HEK293 (cell line): Measurements from ENCODE around the gene B4GALT3.
"Not testable (repeated sequence)": the region's sequence is repeated elsewhere in the genome, so short reads cannot be mapped to it uniquely, and the experiment has no call there.

Source experiments
- CTCF ChIP-seq: fragments of 450-650 bp; formaldehyde crosslinking; IDR thresholded peaks from 2 replicates; pipeline ENCODE4 v1.5.1; 2016; ENCODE audit warnings: missing biosample characterization, missing genetic modification characterization
- OVOL3 ChIP-seq: fragments of 450-650 bp; formaldehyde crosslinking; IDR thresholded peaks from 2 replicates; pipeline ENCODE4 v1.5.1; 2016; ENCODE audit warnings: missing biosample characterization, missing genetic modification characterization
- PBX3 ChIP-seq: sonication (generic); formaldehyde crosslinking; IDR thresholded peaks from 2 replicates; pipeline ENCODE4 v1.8.1; 2022; ENCODE audit warnings: mild to moderate bottlenecking, moderate library complexity, missing genetic modification reagents
- ZBTB11 ChIP-seq: fragments of 450-650 bp; formaldehyde crosslinking; conservative IDR thresholded peaks from 2 replicates; pipeline ENCODE4 v1.5.1; 2016; ENCODE audit warnings: low read depth, missing biosample characterization, missing genetic modification characterization
- ZNF16 ChIP-seq: fragments of 450-650 bp; formaldehyde crosslinking; IDR thresholded peaks from 2 replicates; pipeline ENCODE4 v1.5.1; 2016; ENCODE audit warnings: low read depth, missing biosample characterization, missing genetic modification characterization
- ZNF274 ChIP-seq, 2 experiments: fragments of 200-500 bp in 1 of 2; fragments of 450-650 bp in 1 of 2; sonication (Bioruptor generic) in 1 of 2; formaldehyde crosslinking in 1 of 2; IDR thresholded peaks; 2 replicates each; pipeline versions ENCODE4 v1.5.1 to v1.6.1; 2014 to 2016; ENCODE audit warnings: borderline replicate concordance in 1 of 2, inconsistent platforms in 1 of 2, low read length in 1 of 2, missing biosample characterization in 1 of 2, missing genetic modification characterization in 1 of 2
- ZNF335 ChIP-seq: fragments of 450-650 bp; formaldehyde crosslinking; conservative IDR thresholded peaks from 2 replicates; pipeline ENCODE4 v1.5.1; 2016; ENCODE audit warnings: missing biosample characterization, missing genetic modification characterization
- ZNF362 ChIP-seq: fragments of 450-650 bp; formaldehyde crosslinking; IDR thresholded peaks from 2 replicates; pipeline ENCODE4 v1.5.1; 2016; ENCODE audit warnings: missing biosample characterization, missing genetic modification characterization
- TF ChIP-seq, protein P1 (sequence below): fragments of 450-650 bp; formaldehyde crosslinking; IDR thresholded peaks from 2 replicates; pipeline ENCODE4 v1.5.1; 2016; ENCODE audit warnings: missing biosample characterization, missing genetic modification characterization

DNA sequence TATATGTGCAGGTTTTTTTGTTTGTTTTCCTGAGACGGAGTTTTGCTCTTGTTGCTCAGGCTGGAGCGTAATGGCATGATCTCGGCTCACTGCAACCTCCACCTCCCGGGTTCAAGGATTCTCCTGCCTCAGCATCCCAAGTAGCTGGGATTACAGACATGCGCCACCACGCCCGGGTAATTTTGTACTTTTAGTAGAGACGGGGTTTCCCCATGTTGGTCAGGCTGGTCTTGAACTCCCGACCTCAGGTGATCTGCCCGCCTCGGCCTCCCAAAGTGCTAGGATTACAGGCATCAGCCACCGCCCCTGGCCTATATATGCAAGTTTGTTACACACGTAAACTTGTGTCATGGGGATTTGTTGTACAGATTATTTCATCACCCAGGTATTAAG, 47.4 kb upstream of the B4GALT3 start:
- TF ChIP-seq PBX3 (CRISPR knock-in tag); CTCF (tag by site-specific recombination); OVOL3 (tag by site-specific recombination); ZNF362 (tag by site-specific recombination); ZBTB11; ZNF335 (tag by site-specific recombination); ZNF16 (tag by site-specific recombination); ZNF274 (IDR thresholded peaks at IDR 0.05; ENCODE audit: low read length); ZNF274 (tag by site-specific recombination; IDR thresholded peaks at IDR 0.05; ENCODE audit: borderline replicate concordance): not testable (repeated sequence)
- TF ChIP-seq, protein P1, sequence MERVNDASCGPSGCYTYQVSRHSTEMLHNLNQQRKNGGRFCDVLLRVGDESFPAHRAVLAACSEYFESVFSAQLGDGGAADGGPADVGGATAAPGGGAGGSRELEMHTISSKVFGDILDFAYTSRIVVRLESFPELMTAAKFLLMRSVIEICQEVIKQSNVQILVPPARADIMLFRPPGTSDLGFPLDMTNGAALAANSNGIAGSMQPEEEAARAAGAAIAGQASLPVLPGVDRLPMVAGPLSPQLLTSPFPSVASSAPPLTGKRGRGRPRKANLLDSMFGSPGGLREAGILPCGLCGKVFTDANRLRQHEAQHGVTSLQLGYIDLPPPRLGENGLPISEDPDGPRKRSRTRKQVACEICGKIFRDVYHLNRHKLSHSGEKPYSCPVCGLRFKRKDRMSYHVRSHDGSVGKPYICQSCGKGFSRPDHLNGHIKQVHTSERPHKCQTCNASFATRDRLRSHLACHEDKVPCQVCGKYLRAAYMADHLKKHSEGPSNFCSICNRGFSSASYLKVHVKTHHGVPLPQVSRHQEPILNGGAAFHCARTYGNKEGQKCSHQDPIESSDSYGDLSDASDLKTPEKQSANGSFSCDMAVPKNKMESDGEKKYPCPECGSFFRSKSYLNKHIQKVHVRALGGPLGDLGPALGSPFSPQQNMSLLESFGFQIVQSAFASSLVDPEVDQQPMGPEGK (tag by site-specific recombination): not testable (repeated sequence)
